Smooth muscle cell (in vitro differentiated cells): ENCODE data around the gene EDN2. TPM values are rescaled to one million over a fixed set of nuclear protein-coding genes. Genes with fewer than 3 reads are reported as not detected.

Experiments
- DNase-seq: peaks from one replicate; lab custom pipeline; 2025; ENCODE audit not compliant: unreplicated experiment; lab: John Stamatoyannopoulos, UW
- H2AFZ ChIP-seq: fragments of 200-600 bp; sonication (generic); 2 replicates; pipeline ENCODE4 v1.6.0; 2016; ENCODE audit warnings: antibody characterized with exemption, low read depth, mild to moderate bottlenecking
- H3F3A ChIP-seq: fragments of 200-600 bp; sonication (generic); 2 replicates; pipeline ENCODE4 v1.6.0; 2017; ENCODE audit warnings: antibody characterized with exemption, low read depth
- H3K27ac ChIP-seq: fragments of 200-600 bp; sonication (generic); 2 replicates; pipeline ENCODE4 v1.5.1; 2016; ENCODE audit warnings: low read depth, mild to moderate bottlenecking
- H3K27me3 ChIP-seq: fragments of 200-600 bp; sonication (generic); 2 replicates; pipeline ENCODE4 v1.6.1; 2016; ENCODE audit warnings: low read depth, mild to moderate bottlenecking
- H3K36me3 ChIP-seq: fragments of 200-600 bp; sonication (generic); 2 replicates; pipeline ENCODE4 v1.5.1; 2016; ENCODE audit warnings: low read depth
- H3K4me1 ChIP-seq: fragments of 200-600 bp; sonication (generic); 2 replicates; pipeline ENCODE4 v1.5.1; 2016; ENCODE audit warnings: low read depth
- H3K4me2 ChIP-seq: fragments of 200-600 bp; sonication (generic); 2 replicates; pipeline ENCODE4 v1.6.0; 2016; ENCODE audit warnings: mild to moderate bottlenecking
- H3K4me3 ChIP-seq: fragments of 200-600 bp; sonication (generic); 2 replicates; pipeline ENCODE4 v1.5.1; 2016; ENCODE audit warnings: mild to moderate bottlenecking
- H3K79me2 ChIP-seq: fragments of 200-600 bp; sonication (generic); 2 replicates; pipeline ENCODE4 v1.6.0; 2016; ENCODE audit warnings: low read depth, mild to moderate bottlenecking
- H3K9ac ChIP-seq: fragments of 200-600 bp; sonication (generic); 2 replicates; pipeline ENCODE4 v1.6.0; 2016; ENCODE audit warnings: low read depth
- H3K9me3 ChIP-seq: fragments of 200-600 bp; sonication (generic); replicated peaks from 2 replicates; pipeline ENCODE4 v1.5.1; 2016; ENCODE audit warnings: low read depth
- H4K20me1 ChIP-seq: fragments of 200-600 bp; sonication (generic); 2 replicates; pipeline ENCODE4 v1.6.0; 2016; ENCODE audit warnings: low read depth
- CTCF ChIP-seq: fragments of 200-600 bp; sonication (generic); IDR thresholded peaks from 2 replicates; pipeline ENCODE4 v1.5.1; 2017; ENCODE audit warnings: borderline replicate concordance, mild to moderate bottlenecking, antibody characterized with exemption; ENCODE audit not compliant: insufficient read depth, poor library complexity, severe bottlenecking
- WGBS: methylation state at CpG from one replicate; pipeline ENCODE4 v1.1.7; 2016; ENCODE audit warnings: low lambda C conversion rate; 5-methylcytosine and 5-hydroxymethylcytosine counted together
- polyA plus RNA-seq: library from polyadenylated mRNA; unstranded; fragments of >200 nt; fragmentation: Nextera tagmentation; extraction: Ambion mirVana; gene quantifications from 2 replicates; pipeline ENCODE4 v1.2.1, GENCODE V29; 2016
- total RNA-seq: library from RNA; depleted of rRNA; stranded (reverse); fragments of >200 nt; gene quantifications from 2 replicates; pipeline ENCODE4 v1.2.3, GENCODE V29; 2014

Gene EDN2
- total and polyA plus RNA-seq, 2 experiments from 2014 or later = not detected

- Histone ChIP-seq H3K27me3 (no peaks in the 10 kb centered on the region), H3K36me3 (no peaks in the 10 kb centered on the region), H3K4me2 (peak overlapping the region; percentile 72), H4K20me1 (no peaks in the 10 kb centered on the region), H3F3A (no peaks in the 10 kb centered on the region), H3K27ac (peak overlapping the region; percentile 0), H3K9me3 (no peaks in the 10 kb centered on the region), H3K4me1 (peaks cover 33% of the 10 kb centered on the region), H3K4me3 (no peak overlapping the region), H3K79me2 (no peaks in the 10 kb centered on the region), H2AFZ (peak overlapping the region; percentile 56), H3K9ac (no peak overlapping the region)
- TF ChIP-seq CTCF = no peak
- 20% methylated on average over 23 of the region's 23 CpGs for WGBS
- no peak for DNase-seq
Measured at GRCh38 chr1:41486371-41487125, 2.1 kb upstream of the EDN2 start.

GRCh38 chr1:41486053-41486370, 1.5 kb upstream of the EDN2 start:
- no peak overlapping the region for H3K9ac ChIP-seq
- H3K9me3 ChIP-seq = no peaks in the 10 kb centered on the region
- no peaks in the 10 kb centered on the region for H3K36me3 ChIP-seq
- H3K79me2 ChIP-seq = no peaks in the 10 kb centered on the region
- no peak overlapping the region for H2AFZ ChIP-seq
- no peak for DNase-seq
- no peak overlapping the region for H3K4me3 ChIP-seq
- WGBS = 55% methylated on average over 4 of the region's 4 CpGs
- H3K27me3 ChIP-seq = no peaks in the 10 kb centered on the region
- no peak for TF ChIP-seq CTCF
- peak overlapping the region; percentile 0 for H3K27ac ChIP-seq
- H4K20me1 ChIP-seq = no peaks in the 10 kb centered on the region
- H3K4me2 ChIP-seq = peak overlapping the region; percentile 72
- H3K4me1 ChIP-seq = peaks cover 33% of the 10 kb centered on the region
- no peaks in the 10 kb centered on the region for H3F3A ChIP-seq

- H3K27ac ChIP-seq = no peak overlapping the region
Measured at GRCh38 chr1:41485605-41486004, 1.1 kb upstream of the EDN2 start.

More at GRCh38 chr1:41485605-41486004, 1.1 kb upstream of the EDN2 start:
- Histone ChIP-seq H2AFZ (no peak overlapping the region), H3K9ac (no peak overlapping the region), H3K79me2 (no peaks in the 10 kb centered on the region), H3K36me3 (no peaks in the 10 kb centered on the region), H3K4me1 (peaks cover 33% of the 10 kb centered on the region), H3F3A (no peaks in the 10 kb centered on the region), H3K9me3 (no peaks in the 10 kb centered on the region), H3K4me3 (no peak overlapping the region), H4K20me1 (no peaks in the 10 kb centered on the region), H3K4me2 (peak overlapping the region; percentile 52), H3K27me3 (no peaks in the 10 kb centered on the region)
- no peak for DNase-seq
- TF ChIP-seq CTCF = no peak
- WGBS = 18% methylated on average over 5 of the region's 5 CpGs
